Measurements from ENCODE around the gene INSL3.
A peak's percentile ranks its signal among the peaks of the same experiment; 100 is the strongest.

INSL3 gene

GRCh38 chr19:17770613-17771012 is 50.7 kb downstream of the INSL3 start:
- ATAC-seq (ENCODE audit: low read depth) (no peak), DNase-seq (ENCODE audit: low spot score) (no peak)
- no peaks in the 10 kb centered on the region for H3K4me1 ChIP-seq (ENCODE audit: insufficient read depth, poor library complexity, severe bottlenecking)
- H3K27ac ChIP-seq (ENCODE audit: poor library complexity, severe bottlenecking), result no peak overlapping the region
- H3K4me3 ChIP-seq (ENCODE audit: severe bottlenecking), result no peak overlapping the region
- no peaks in the 10 kb centered on the region for H3K36me3 ChIP-seq (ENCODE audit: low read depth)
- no peak for TF ChIP-seq CTCF (IDR thresholded peaks at IDR 0.05; ENCODE audit: poor library complexity, severe bottlenecking)
- H3K27me3 ChIP-seq (ENCODE audit: insufficient read depth, poor library complexity, severe bottlenecking), result no peaks in the 10 kb centered on the region
- no peaks in the 10 kb centered on the region for H3K9me3 ChIP-seq (ENCODE audit: severe bottlenecking)

GRCh38 chr19:17767559-17767958 is 53.8 kb downstream of the INSL3 start:
- TF ChIP-seq CTCF (IDR thresholded peaks at IDR 0.05; ENCODE audit: poor library complexity, severe bottlenecking), result no peak
- Histone ChIP-seq H3K36me3 (ENCODE audit: low read depth) (no peaks in the 10 kb centered on the region), H3K9me3 (ENCODE audit: severe bottlenecking) (no peaks in the 10 kb centered on the region), H3K27ac (ENCODE audit: poor library complexity, severe bottlenecking) (no peak overlapping the region), H3K27me3 (ENCODE audit: insufficient read depth, poor library complexity, severe bottlenecking) (no peaks in the 10 kb centered on the region), H3K4me1 (ENCODE audit: insufficient read depth, poor library complexity, severe bottlenecking) (peaks cover 6% of the 10 kb centered on the region), H3K4me3 (ENCODE audit: severe bottlenecking) (no peak overlapping the region)
- no peak for ATAC-seq (ENCODE audit: low read depth)
- no peak for DNase-seq (ENCODE audit: low spot score)

- no peak overlapping the region for H3K4me3 ChIP-seq (ENCODE audit: severe bottlenecking)
- H3K9me3 ChIP-seq (ENCODE audit: severe bottlenecking), result no peaks in the 10 kb centered on the region
- no peak overlapping the region for H3K27ac ChIP-seq (ENCODE audit: poor library complexity, severe bottlenecking)
Observed at GRCh38 chr19:17766543-17767131, 54.7 kb downstream of the INSL3 start.

More at GRCh38 chr19:17766543-17767131, 54.7 kb downstream of the INSL3 start:
- DNase-seq (ENCODE audit: low spot score), result peak; percentile 86
- peak; percentile 94 for TF ChIP-seq CTCF (IDR thresholded peaks at IDR 0.05; ENCODE audit: poor library complexity, severe bottlenecking)
- Histone ChIP-seq H3K27me3 (ENCODE audit: insufficient read depth, poor library complexity, severe bottlenecking) (no peaks in the 10 kb centered on the region), H3K4me1 (ENCODE audit: insufficient read depth, poor library complexity, severe bottlenecking) (peaks cover 6% of the 10 kb centered on the region), H3K36me3 (ENCODE audit: low read depth) (no peaks in the 10 kb centered on the region)
- peak; percentile 83 for ATAC-seq (ENCODE audit: low read depth)
